ENCODE data around the gene TH.

- no peak for TF ChIP-seq CTCF (IDR thresholded peaks at IDR 0.05; ENCODE audit: control extremely low read depth in 1 of 3, insufficient read depth in 1 of 3, low read depth in 1 of 3, low read length in 3 of 3)
- TF ChIP-seq BACH1 (IDR thresholded peaks at IDR 0.05; ENCODE audit: low read length) = no peak
Measured at GRCh38 chr11:2197771-2198520, 26.3 kb upstream of the TH start.
